HEK293T (cell line): ENCODE data around the gene RNF8.

ENCODE experiments used
- ARNT ChIP-seq: fragments of 450-650 bp; IDR thresholded peaks from 2 replicates; pipeline ENCODE4 v1.6.1; 2017; ENCODE audit warnings: mild to moderate bottlenecking
- BHLHE40 ChIP-seq: fragments of 450-650 bp; IDR thresholded peaks from 2 replicates; pipeline ENCODE4 v1.6.1; 2016; ENCODE audit warnings: mild to moderate bottlenecking, moderate library complexity, borderline replicate concordance
- FOXA1 ChIP-seq: fragments of 450-650 bp; IDR thresholded peaks from 2 replicates; pipeline ENCODE4 v1.6.1; 2016; ENCODE audit warnings: mild to moderate bottlenecking
- FOXM1 ChIP-seq: fragments of 450-650 bp; IDR thresholded peaks from 2 replicates; pipeline ENCODE4 v1.6.1; 2017; ENCODE audit warnings: mild to moderate bottlenecking, borderline replicate concordance
- ZNF384 ChIP-seq: fragments of 450-650 bp; IDR thresholded peaks from 2 replicates; pipeline ENCODE4 v1.6.1; 2016

- TF ChIP-seq ARNT (no peak), FOXA1 (no peak), BHLHE40 (no peak), FOXM1 (no peak), ZNF384 (no peak)
Observed at GRCh38 chr6:37365791-37366190, 12.0 kb downstream of the RNF8 start.
